ENCODE results near the gene TSEN2. TPM values are rescaled to one million over a fixed set of nuclear protein-coding genes. Genes with fewer than 3 reads are reported as not detected.

Gene TSEN2
- total RNA-seq, 1 donor from 2014 or later, result 21.3 TPM

DNA sequence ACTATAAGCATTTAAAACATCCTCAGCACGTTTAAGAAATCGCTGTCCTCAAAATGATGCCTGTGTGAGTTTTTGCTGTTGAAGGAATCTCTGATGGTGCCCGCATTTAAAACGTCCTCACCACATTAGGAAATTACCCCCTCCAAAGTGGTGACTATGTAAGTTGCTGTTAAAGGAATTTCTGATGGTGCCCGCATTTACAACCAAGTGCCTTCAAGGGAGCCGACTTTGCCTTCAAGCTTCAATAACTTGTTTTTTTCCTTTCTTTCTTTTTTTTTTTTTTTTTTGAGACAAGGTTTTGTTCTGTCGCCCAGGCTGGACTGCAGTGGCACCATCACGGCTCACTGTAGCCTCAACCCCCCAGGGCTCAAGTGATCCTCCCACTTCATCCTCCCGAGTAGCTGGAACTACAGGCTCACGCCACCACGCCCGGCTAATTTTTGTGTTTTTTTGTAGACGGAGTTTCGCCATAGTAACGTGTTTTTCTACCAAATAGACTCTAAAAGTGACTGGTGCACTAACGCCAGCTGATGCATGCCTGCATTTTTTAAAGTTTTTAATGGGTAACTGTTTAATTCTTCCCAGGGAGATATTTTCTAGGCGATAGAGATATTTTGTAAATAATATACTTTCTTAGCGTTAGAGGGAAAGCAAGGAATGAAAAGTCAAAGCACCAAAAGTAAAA, 19.0 kb upstream of the TSEN2 start:
- no peaks in the 10 kb centered on the region for H3K9me3 Mint-ChIP-seq
- no peak overlapping the region for H3K27ac ChIP-seq
- H3K4me2 ChIP-seq, result no peak overlapping the region
- no peaks in the 10 kb centered on the region for H3K36me3 ChIP-seq
- no peaks in the 10 kb centered on the region for H3K9me3 ChIP-seq (ENCODE audit: low read depth)
- TF ChIP-seq EZH2phosphoT487 (IDR thresholded peaks at IDR 0.05), result no peak
- H3K9ac ChIP-seq, result no peak overlapping the region
- no peaks in the 10 kb centered on the region for H4K20me1 ChIP-seq (ENCODE audit: low read depth)
- H3K79me2 ChIP-seq (ENCODE audit: low read depth), result no peaks in the 10 kb centered on the region
- H3K27me3 Mint-ChIP-seq (ENCODE audit: insufficient read depth, low read depth), result no peaks in the 10 kb centered on the region
- H3K36me3 Mint-ChIP-seq, result no peaks in the 10 kb centered on the region
- H3K4me1 ChIP-seq, result no peaks in the 10 kb centered on the region
- DNase-seq (ENCODE audit: low spot score), result no peak
- no peak overlapping the region for H3K4me3 ChIP-seq
- H3K4me3 Mint-ChIP-seq, result no peak overlapping the region
- H3K4me1 Mint-ChIP-seq, result no peaks in the 10 kb centered on the region
- no peaks in the 10 kb centered on the region for H3K27me3 ChIP-seq
- no peak overlapping the region for H3K27ac Mint-ChIP-seq
- H2AFZ ChIP-seq (replicated peaks), result no peak overlapping the region
- no peaks in the 10 kb centered on the region for H3F3A ChIP-seq (ENCODE audit: low read depth)

GRCh38 chr3:12465836-12466225, 18.4 kb upstream of the TSEN2 start:
- peak; percentile 54 for DNase-seq (ENCODE audit: low spot score)
- H3K27me3 Mint-ChIP-seq (ENCODE audit: insufficient read depth, low read depth), result no peaks in the 10 kb centered on the region
- Histone ChIP-seq H3K27me3 (no peaks in the 10 kb centered on the region), H3K79me2 (ENCODE audit: low read depth) (no peaks in the 10 kb centered on the region), H3K9ac (no peak overlapping the region), H3K36me3 (no peaks in the 10 kb centered on the region), H3F3A (ENCODE audit: low read depth) (no peaks in the 10 kb centered on the region), H3K4me2 (no peak overlapping the region), H4K20me1 (ENCODE audit: low read depth) (no peaks in the 10 kb centered on the region), H2AFZ (replicated peaks) (no peak overlapping the region), H3K9me3 (ENCODE audit: low read depth) (no peaks in the 10 kb centered on the region), H3K4me1 (no peaks in the 10 kb centered on the region), H3K4me3 (no peak overlapping the region), H3K27ac (no peak overlapping the region)
- TF ChIP-seq EZH2 (IDR thresholded peaks at IDR 0.05) (no peak), EZH2phosphoT487 (IDR thresholded peaks at IDR 0.05) (no peak)
- TF ChIP-seq, protein P1, sequence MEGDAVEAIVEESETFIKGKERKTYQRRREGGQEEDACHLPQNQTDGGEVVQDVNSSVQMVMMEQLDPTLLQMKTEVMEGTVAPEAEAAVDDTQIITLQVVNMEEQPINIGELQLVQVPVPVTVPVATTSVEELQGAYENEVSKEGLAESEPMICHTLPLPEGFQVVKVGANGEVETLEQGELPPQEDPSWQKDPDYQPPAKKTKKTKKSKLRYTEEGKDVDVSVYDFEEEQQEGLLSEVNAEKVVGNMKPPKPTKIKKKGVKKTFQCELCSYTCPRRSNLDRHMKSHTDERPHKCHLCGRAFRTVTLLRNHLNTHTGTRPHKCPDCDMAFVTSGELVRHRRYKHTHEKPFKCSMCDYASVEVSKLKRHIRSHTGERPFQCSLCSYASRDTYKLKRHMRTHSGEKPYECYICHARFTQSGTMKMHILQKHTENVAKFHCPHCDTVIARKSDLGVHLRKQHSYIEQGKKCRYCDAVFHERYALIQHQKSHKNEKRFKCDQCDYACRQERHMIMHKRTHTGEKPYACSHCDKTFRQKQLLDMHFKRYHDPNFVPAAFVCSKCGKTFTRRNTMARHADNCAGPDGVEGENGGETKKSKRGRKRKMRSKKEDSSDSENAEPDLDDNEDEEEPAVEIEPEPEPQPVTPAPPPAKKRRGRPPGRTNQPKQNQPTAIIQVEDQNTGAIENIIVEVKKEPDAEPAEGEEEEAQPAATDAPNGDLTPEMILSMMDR (IDR thresholded peaks at IDR 0.05), result no peak
- H3K4me3 Mint-ChIP-seq, result no peak overlapping the region
- peaks cover 5% of the 10 kb centered on the region for H3K4me1 Mint-ChIP-seq
- no peak overlapping the region for H3K27ac Mint-ChIP-seq
- H3K9me3 Mint-ChIP-seq, result no peaks in the 10 kb centered on the region
- no peaks in the 10 kb centered on the region for H3K36me3 Mint-ChIP-seq

- no peaks in the 10 kb centered on the region for H3K36me3 ChIP-seq
- no peaks in the 10 kb centered on the region for H3F3A ChIP-seq (ENCODE audit: low read depth)
- no peak overlapping the region for H3K4me3 ChIP-seq
- Mint-ChIP-seq H3K9me3 (no peaks in the 10 kb centered on the region), H3K36me3 (no peaks in the 10 kb centered on the region), H3K27ac (no peak overlapping the region), H3K27me3 (ENCODE audit: insufficient read depth, low read depth) (no peaks in the 10 kb centered on the region), H3K4me1 (peaks cover 6% of the 10 kb centered on the region), H3K4me3 (no peak overlapping the region)
- H3K4me1 ChIP-seq, result no peaks in the 10 kb centered on the region
- H3K9me3 ChIP-seq (ENCODE audit: low read depth), result no peaks in the 10 kb centered on the region
- H3K9ac ChIP-seq, result no peak overlapping the region
- H3K4me2 ChIP-seq, result no peak overlapping the region
- TF ChIP-seq EZH2 (IDR thresholded peaks at IDR 0.05), result no peak
- TF ChIP-seq EZH2phosphoT487 (IDR thresholded peaks at IDR 0.05), result no peak
- TF ChIP-seq, protein P1 (IDR thresholded peaks at IDR 0.05), result no peak
- DNase-seq (ENCODE audit: low spot score), result no peak
- H4K20me1 ChIP-seq (ENCODE audit: low read depth), result no peaks in the 10 kb centered on the region
- no peak overlapping the region for H3K27ac ChIP-seq
- no peak overlapping the region for H2AFZ ChIP-seq (replicated peaks)
- no peaks in the 10 kb centered on the region for H3K79me2 ChIP-seq (ENCODE audit: low read depth)
- H3K27me3 ChIP-seq, result no peaks in the 10 kb centered on the region
Observed at GRCh38 chr3:12467746-12468145, 16.5 kb upstream of the TSEN2 start.

DNA sequence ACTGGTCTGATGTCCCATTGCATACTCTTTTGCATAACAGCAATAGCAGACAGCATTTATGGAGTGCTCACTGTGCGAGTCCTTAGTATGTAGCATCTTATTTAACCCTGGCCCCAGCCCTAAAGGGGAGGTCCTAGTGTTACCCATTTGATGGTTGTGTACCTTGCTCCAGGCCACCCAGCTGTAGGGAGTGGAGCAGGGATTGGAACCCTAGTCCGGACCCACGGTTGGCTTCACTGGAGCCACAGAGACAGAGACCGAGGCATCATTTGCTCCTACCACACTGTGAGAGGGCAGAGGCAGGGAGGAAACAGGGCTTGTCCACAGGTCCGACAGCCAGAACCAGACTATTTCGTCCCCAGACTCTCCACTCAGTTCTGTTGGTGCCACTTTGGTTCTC, 16.0 kb upstream of the TSEN2 start:
- Histone ChIP-seq H3K27me3 (no peaks in the 10 kb centered on the region), H3K79me2 (ENCODE audit: low read depth) (no peaks in the 10 kb centered on the region), H3K36me3 (no peaks in the 10 kb centered on the region), H4K20me1 (ENCODE audit: low read depth) (no peaks in the 10 kb centered on the region), H3K9ac (no peak overlapping the region), H3K27ac (no peak overlapping the region), H3K4me3 (no peak overlapping the region), H3K9me3 (ENCODE audit: low read depth) (no peaks in the 10 kb centered on the region), H3F3A (ENCODE audit: low read depth) (no peaks in the 10 kb centered on the region), H3K4me1 (no peaks in the 10 kb centered on the region), H2AFZ (replicated peaks) (peak overlapping the region; percentile 24), H3K4me2 (no peak overlapping the region)
- DNase-seq (ENCODE audit: low spot score), result no peak
- no peaks in the 10 kb centered on the region for H3K36me3 Mint-ChIP-seq
- H3K27ac Mint-ChIP-seq, result no peak overlapping the region
- TF ChIP-seq EZH2 (IDR thresholded peaks at IDR 0.05), result no peak
- TF ChIP-seq, protein P1 (IDR thresholded peaks at IDR 0.05), result no peak
- TF ChIP-seq EZH2phosphoT487 (IDR thresholded peaks at IDR 0.05), result no peak
- no peaks in the 10 kb centered on the region for H3K9me3 Mint-ChIP-seq
- H3K4me3 Mint-ChIP-seq, result no peak overlapping the region
- no peaks in the 10 kb centered on the region for H3K27me3 Mint-ChIP-seq (ENCODE audit: insufficient read depth, low read depth)
- peaks cover 6% of the 10 kb centered on the region for H3K4me1 Mint-ChIP-seq
